K562 (cell line): ENCODE results near the gene PTPRT. TPM values are rescaled to one million over a fixed set of nuclear protein-coding genes. Genes with fewer than 3 reads are reported as not detected.

ENCODE experiments used
- ATAC-seq: fragments of 200-7000 bp; cut with Tn5 transposase; 3 replicates; pipeline ENCODE4 v1.9.1; 2020; ENCODE audit warnings: moderate library complexity
- BruUV-seq: library from RNA; stranded (reverse); fragments of 400-500 nt; replicated peaks from 2 replicates; lab custom pipeline; 2021; lab: Mats Ljungman, UMichigan
- CTCF ChIA-PET: fragments of 300-600 bp; formaldehyde crosslinking; extraction: SDS; loops from one replicate; lab custom pipeline; 2021; ENCODE audit warnings: low intra/inter-chr PET ratio; lab: Yijun Ruan, JAX
- POLR2A ChIA-PET: fragments of 300-600, 350-650 bp; sonication (Branson Sonifier 250); formaldehyde crosslinking; extraction: SDS; loops from one replicate; lab custom pipeline; 2021; ENCODE audit warnings: antibody characterized with exemption, inconsistent platforms; lab: Yijun Ruan, JAX
- DNase-seq, 4 experiments: peaks; one replicate each; pipeline versions ENCODE4 v3.0.0 to v3.0.0-alpha.2; 2011 to 2018; ENCODE audit warnings: low spot score in 3 of 4, mixed read lengths in 3 of 4; ENCODE audit errors: extremely low read depth in 1 of 4
- FAIRE-seq: peaks from 2 replicates; lab custom pipeline; 2011; peaks lifted over from hg19 to GRCh38; lab: Jason Lieb, UNC
- H2AFZ ChIP-seq: 2 replicates; pipeline ENCODE4 v1.6.0; 2011; ENCODE audit warnings: low read depth, low read length, control low read depth, inconsistent platforms
- H3K27ac ChIP-seq: fragments of 200-600 bp; 3 replicates; pipeline ENCODE4 v1.8.0; 2011; ENCODE audit warnings: low read depth, mild to moderate bottlenecking, control low read depth, inconsistent platforms, low read length, moderate library complexity, mixed read lengths; ENCODE audit errors: extremely low read depth
- H3K27me3 ChIP-seq, 2 experiments: fragments of 300-600 bp in 1 of 2; 2 replicates in 1 of 2; 3 replicates in 1 of 2; pipeline versions ENCODE4 v1.6.0 to v1.8.0; 2011; ENCODE audit warnings: inconsistent platforms in 2 of 2, low read length in 2 of 2, mild to moderate bottlenecking in 1 of 2, mixed read lengths in 1 of 2, moderate library complexity in 1 of 2; ENCODE audit not compliant: control insufficient read depth in 2 of 2, insufficient read depth in 2 of 2
- H3K36me3 ChIP-seq: fragments of 300-600 bp; 3 replicates; pipeline ENCODE4 v1.8.0; 2011; ENCODE audit warnings: mild to moderate bottlenecking, low read length, inconsistent platforms; ENCODE audit not compliant: control insufficient read depth, insufficient read depth
- H3K4me1 ChIP-seq, 2 experiments: fragments of 200-600 bp in 1 of 2; replicated peaks in 1 of 2; 2 replicates in 1 of 2; 3 replicates in 1 of 2; pipeline versions ENCODE4 v1.5.1 to v1.8.0; 2011; ENCODE audit warnings: inconsistent platforms in 2 of 2, low read length in 2 of 2, mild to moderate bottlenecking in 1 of 2, mixed read lengths in 1 of 2, moderate library complexity in 1 of 2; ENCODE audit not compliant: control insufficient read depth in 2 of 2, insufficient read depth in 2 of 2
- H3K4me2 ChIP-seq: 2 replicates; pipeline ENCODE4 v1.6.1; 2011; ENCODE audit warnings: low read length, control low read depth, inconsistent platforms, mixed read lengths; ENCODE audit not compliant: insufficient read depth
- H3K4me3 ChIP-seq: fragments of 200-600 bp; sonication (generic), shearing (Covaris generic); 2 replicates; pipeline ENCODE4 v1.5.1; 2016; ENCODE audit warnings: control low read depth, inconsistent platforms
- H3K79me2 ChIP-seq: fragments of 200-600 bp; 3 replicates; pipeline ENCODE4 v1.8.0; 2011; ENCODE audit warnings: low read length, inconsistent platforms; ENCODE audit not compliant: control insufficient read depth, insufficient read depth
- H3K9ac ChIP-seq, 2 experiments: 2 replicates each; pipeline versions ENCODE4 v1.6.0 to v1.6.1; 2011; ENCODE audit warnings: low read depth in 2 of 2, low read length in 2 of 2, control low read depth in 1 of 2, inconsistent platforms in 1 of 2, mild to moderate bottlenecking in 1 of 2, mixed read lengths in 1 of 2; ENCODE audit not compliant: insufficient read depth in 1 of 2
- H3K9me1 ChIP-seq: one replicate; pipeline ENCODE4 v1.6.0; 2011; ENCODE audit warnings: inconsistent platforms, mild to moderate bottlenecking, low read length, moderate library complexity; ENCODE audit not compliant: control insufficient read depth, insufficient read depth
- H3K9me3 ChIP-seq: replicated peaks from 2 replicates; pipeline ENCODE4 v1.5.1; 2011; ENCODE audit warnings: low read depth, low read length, inconsistent platforms; ENCODE audit not compliant: control insufficient read depth, insufficient read depth
- H4K20me1 ChIP-seq: replicated peaks from 2 replicates; pipeline ENCODE4 v1.6.1; 2011; ENCODE audit warnings: low read length, inconsistent platforms, mixed read lengths; ENCODE audit not compliant: control insufficient read depth, insufficient read depth
- BMI1 ChIP-seq: fragments of 150-350 bp; IDR thresholded peaks from 2 replicates; pipeline ENCODE4 v1.6.1; 2014; ENCODE audit warnings: low read length
- CAMTA2 ChIP-seq: fragments of 250-450 bp; sonication (Bioruptor Pico); conservative IDR thresholded peaks from 2 replicates; pipeline ENCODE4 v1.5.1; 2022
- CEBPG ChIP-seq, 3 experiments: fragments of 200-800 bp in 1 of 3; sonication (Bioruptor generic) in 1 of 3; sonication (generic) in 1 of 3; formaldehyde crosslinking in 1 of 3; IDR thresholded peaks in 2 of 3; conservative IDR thresholded peaks in 1 of 3; 2 replicates each; pipeline versions ENCODE4 v1.6.1 to v1.8.0; 2016 to 2022; ENCODE audit warnings: missing compliant biosample characterization in 2 of 3, missing genetic modification characterization in 2 of 3, mild to moderate bottlenecking in 1 of 3, missing genetic modification reagents in 1 of 3
- ETV1 ChIP-seq: fragments of 450-650 bp; conservative IDR thresholded peaks from 2 replicates; pipeline ENCODE4 v1.6.1; 2016; ENCODE audit warnings: missing genetic modification characterization, control low read depth, low read depth, missing compliant biosample characterization
- HDAC1 ChIP-seq, 2 experiments: fragments of 450-650 bp; IDR thresholded peaks; 2 replicates each; pipeline ENCODE4 v1.6.1; 2016 to 2017; ENCODE audit warnings: inconsistent platforms in 1 of 2, mild to moderate bottlenecking in 1 of 2, moderate library complexity in 1 of 2
- KAT8 ChIP-seq: fragments of 450-650 bp; IDR thresholded peaks from 2 replicates; pipeline ENCODE4 v1.6.1; 2016; ENCODE audit warnings: low read depth, mild to moderate bottlenecking
- NONO ChIP-seq, 2 experiments: fragments of 200-400 bp in 1 of 2; fragments of 450-650 bp in 1 of 2; formaldehyde crosslinking in 1 of 2; IDR thresholded peaks; 2 replicates each; pipeline ENCODE4 v1.6.1; 2017; ENCODE audit warnings: low read depth in 2 of 2, mild to moderate bottlenecking in 2 of 2, moderate library complexity in 2 of 2, low read length in 1 of 2
- PHB2 ChIP-seq: fragments of 450-650 bp; IDR thresholded peaks from 2 replicates; pipeline ENCODE4 v1.6.1; 2017; ENCODE audit warnings: low read depth
- PKNOX1 ChIP-seq: fragments of 450-650 bp; IDR thresholded peaks from 2 replicates; pipeline ENCODE4 v1.6.1; 2016
- SREBF2 ChIP-seq: sonication (generic); formaldehyde crosslinking; IDR thresholded peaks from 2 replicates; pipeline ENCODE4 v1.4.0; 2020; ENCODE audit warnings: mild to moderate bottlenecking, missing genetic modification reagents
- U2AF2 ChIP-seq: fragments of 200-400 bp; formaldehyde crosslinking; optimal IDR thresholded peaks from 2 replicates; pipeline ENCODE3; 2017; ENCODE audit warnings: low read depth, mild to moderate bottlenecking, low read length
- ZNF146 ChIP-seq: IDR thresholded peaks from one replicate; pipeline ENCODE4 v1.6.1; 2018; ENCODE audit warnings: missing compliant biosample characterization; ENCODE audit not compliant: unreplicated experiment
- ZNF23 ChIP-seq: fragments of 250-450 bp; sonication (Bioruptor Pico); IDR thresholded peaks from 2 replicates; pipeline ENCODE4 v1.4.0; 2020; ENCODE audit warnings: mild to moderate bottlenecking
- ZNF668 ChIP-seq: fragments of 250-450 bp; sonication (Bioruptor Pico); IDR thresholded peaks from 2 replicates; pipeline ENCODE4 v1.8.0; 2022; ENCODE audit warnings: mild to moderate bottlenecking, inconsistent platforms
- WGBS: fragments of 100-300 bp; shearing (Covaris generic); methylation state at CpG from one replicate; pipeline ENCODE4 v1.1.6; 2016; ENCODE audit warnings: low coverage, mixed read lengths; ENCODE audit not compliant: insufficient coverage; ENCODE audit errors: missing lambda C conversion rate; 5-methylcytosine and 5-hydroxymethylcytosine counted together
- in situ Hi-C: fragments of 300-500 bp; cut with MboI; formaldehyde crosslinking; loops from 4 replicates; pipeline ENCODE4 v1.15.0; 2018; ENCODE audit warnings: inconsistent platforms, mixed read lengths
- intact Hi-C: fragments of 100-400 bp; cut with micrococcal nuclease; formaldehyde crosslinking; loops from 2 replicates; pipeline ENCODE4 v1.14.2; 2022
- polyA plus RNA-seq, 8 experiments: library from polyadenylated mRNA; depleted of rRNA in 4 of 8; stranded (reverse) in 5 of 8; unstranded in 3 of 8; fragments of >200 nt; fragmentation: Nextera tagmentation in 2 of 8; fragmentation: Illumina TruSeq in 1 of 8; extraction: Ambion mirVana in 2 of 8; extraction: Trizol in 1 of 8; gene quantifications; 2 replicates each; pipeline versions ENCODE4 v1.2.1 to v1.2.3, GENCODE V29; 2011 to 2014; ENCODE audit warnings: inconsistent platforms in 1 of 8, missing spikeins in 1 of 8
- total RNA-seq, 7 experiments: library from RNA; depleted of rRNA in 6 of 7; stranded (reverse); fragments of >200 nt in 6 of 7; fragmentation: Illumina TruSeq in 2 of 7; extraction: Trizol in 2 of 7; gene quantifications; 2 replicates each; pipeline versions ENCODE4 v1.2.1 to v1.2.3, GENCODE V29; 2011 to 2021; ENCODE audit warnings: low replicate concordance in 1 of 7
- TF ChIP-seq, protein P1 (sequence below), 3 experiments: IDR thresholded peaks in 2 of 3; conservative IDR thresholded peaks in 1 of 3; 2 replicates each; pipeline ENCODE4 v1.5.1; 2011 to 2012; ENCODE audit warnings: low read length in 3 of 3, mild to moderate bottlenecking in 3 of 3, control low read depth in 2 of 3, improper control_type of control experiment in 1 of 3, inconsistent platforms in 1 of 3, low read depth in 1 of 3, mixed read lengths in 1 of 3, moderate library complexity in 1 of 3; ENCODE audit not compliant: insufficient read depth in 2 of 3

PTPRT gene
- total and polyA plus RNA-seq, 9 of the 15 experiments (the other 6 are each of a cell fraction or from before 2014, with no cell fraction given): not detected

DNA sequence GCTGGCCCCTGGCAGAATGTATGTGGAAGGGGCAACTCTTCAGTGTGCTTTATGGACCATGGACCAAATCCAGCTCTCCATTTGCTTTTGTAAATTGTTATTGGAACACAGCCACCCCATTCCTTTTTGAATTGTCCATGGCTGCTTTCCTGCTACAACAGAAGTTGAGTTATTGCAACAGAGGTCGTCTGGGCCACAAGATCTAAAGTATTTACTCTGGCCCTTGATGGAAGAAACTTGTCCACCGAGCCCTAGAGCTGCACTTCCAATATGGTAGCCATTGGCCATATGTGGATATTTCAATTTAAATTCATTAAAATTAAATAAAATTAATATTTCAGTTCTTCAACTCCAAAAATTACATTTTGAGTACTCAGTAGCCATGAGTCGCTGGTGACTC is 543.5 kb downstream of the PTPRT start:
- ChIA-PET POLR2A (no interaction called here), CTCF (no interaction called here)
- no peak for ATAC-seq
- Histone ChIP-seq H3K27me3 (no peaks in the 10 kb centered on the region), H3K27ac (no peak overlapping the region), H3K36me3 (no peaks in the 10 kb centered on the region), H3K9ac (no peak overlapping the region), H3K4me3 (no peak overlapping the region), H3K4me1 (no peaks in the 10 kb centered on the region), H2AFZ (no peak overlapping the region), H3K4me2 (no peak overlapping the region), H3K9me1 (no peaks in the 10 kb centered on the region), H4K20me1 (no peaks in the 10 kb centered on the region), H3K79me2 (no peaks in the 10 kb centered on the region), H3K9me3 (no peaks in the 10 kb centered on the region)
- no peak for DNase-seq
- no peak for TF ChIP-seq SREBF2 (CRISPR knock-in tag)
- TF ChIP-seq, protein P1, sequence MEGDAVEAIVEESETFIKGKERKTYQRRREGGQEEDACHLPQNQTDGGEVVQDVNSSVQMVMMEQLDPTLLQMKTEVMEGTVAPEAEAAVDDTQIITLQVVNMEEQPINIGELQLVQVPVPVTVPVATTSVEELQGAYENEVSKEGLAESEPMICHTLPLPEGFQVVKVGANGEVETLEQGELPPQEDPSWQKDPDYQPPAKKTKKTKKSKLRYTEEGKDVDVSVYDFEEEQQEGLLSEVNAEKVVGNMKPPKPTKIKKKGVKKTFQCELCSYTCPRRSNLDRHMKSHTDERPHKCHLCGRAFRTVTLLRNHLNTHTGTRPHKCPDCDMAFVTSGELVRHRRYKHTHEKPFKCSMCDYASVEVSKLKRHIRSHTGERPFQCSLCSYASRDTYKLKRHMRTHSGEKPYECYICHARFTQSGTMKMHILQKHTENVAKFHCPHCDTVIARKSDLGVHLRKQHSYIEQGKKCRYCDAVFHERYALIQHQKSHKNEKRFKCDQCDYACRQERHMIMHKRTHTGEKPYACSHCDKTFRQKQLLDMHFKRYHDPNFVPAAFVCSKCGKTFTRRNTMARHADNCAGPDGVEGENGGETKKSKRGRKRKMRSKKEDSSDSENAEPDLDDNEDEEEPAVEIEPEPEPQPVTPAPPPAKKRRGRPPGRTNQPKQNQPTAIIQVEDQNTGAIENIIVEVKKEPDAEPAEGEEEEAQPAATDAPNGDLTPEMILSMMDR (IDR thresholded peaks at IDR 0.05 in 2 of 3, conservative IDR thresholded peaks at IDR 0.05 in 1 of 3; ENCODE audit: insufficient read depth in 2 of 3, low read depth in 1 of 3, low read length in 3 of 3): no peak
- TF ChIP-seq ZNF668 (CRISPR knock-in tag): no peak
- no peak for TF ChIP-seq ZNF23 (CRISPR knock-in tag)
- no peak for TF ChIP-seq U2AF2
- no peak for TF ChIP-seq PHB2
- no peak for TF ChIP-seq CAMTA2 (CRISPR knock-in tag)
- no peak for TF ChIP-seq KAT8
- TF ChIP-seq NONO (IDR thresholded peaks at IDR 0.05; ENCODE audit: low read depth in 2 of 2, low read length in 1 of 2): no peak
- TF ChIP-seq ZNF146 (CRISPR knock-in tag): no peak
- no peak for TF ChIP-seq BMI1
- TF ChIP-seq CEBPG (CRISPR knock-in tag; IDR thresholded peaks at IDR 0.05): no peak
- TF ChIP-seq CEBPG (tag; conservative IDR thresholded peaks at IDR 0.05 in 1 of 2, IDR thresholded peaks at IDR 0.05 in 1 of 2): no peak
- TF ChIP-seq ETV1: no peak
- TF ChIP-seq HDAC1 (IDR thresholded peaks at IDR 0.05): no peak
- no peak for TF ChIP-seq PKNOX1
- WGBS: 0% methylated on average over 3 of the region's 3 CpGs
- intact Hi-C loops (no loop called here), in situ Hi-C loops (no loop called here)
- FAIRE-seq: no peak
- no TSS peak for BruUV-seq
